Peyer's patch (tissue), 4 donors: ENCODE data around the gene CMKLR1. TPM values are rescaled to one million over a fixed set of nuclear protein-coding genes. Genes with fewer than 3 reads are reported as not detected.

Experiments used
- DNase-seq, 3 donors: peaks; one replicate each; pipeline ENCODE4 v3.0.0-alpha.2; 2017 to 2019
- H3K27ac ChIP-seq, 4 donors: fragments of 200-600 bp; sonication (generic); one replicate each; pipeline ENCODE4 v1.5.1; 2016 to 2019
- H3K27me3 ChIP-seq, 2 donors: fragments of 200-600 bp; sonication (generic); one replicate each; pipeline ENCODE4 v1.5.1; 2019
- H3K36me3 ChIP-seq, 3 donors: fragments of 200-600 bp; sonication (generic); one replicate each; pipeline ENCODE4 v1.5.1; 2016 to 2019
- H3K4me1 ChIP-seq, 4 donors: fragments of 200-600 bp; sonication (generic); one replicate each; pipeline ENCODE4 v1.5.1; 2016 to 2019
- H3K4me3 ChIP-seq, 4 donors: fragments of 200-600 bp; sonication (generic); 1 replicate in 3 of 4; 2 replicates in 1 of 4; pipeline ENCODE4 v1.5.1; 2016 to 2019; ENCODE audit warnings: mild to moderate bottlenecking in 1 of 4
- H3K9me3 ChIP-seq, 4 donors: fragments of 200-600 bp; sonication (generic); one replicate each; pipeline ENCODE4 v1.5.1; 2016 to 2019; ENCODE audit warnings: mild to moderate bottlenecking in 1 of 4
- POLR2A ChIP-seq, 2 donors: fragments of 450-650 bp; IDR thresholded peaks; one replicate each; pipeline ENCODE4 v1.5.1; 2017; ENCODE audit warnings: antibody characterized with exemption in 2 of 2, mild to moderate bottlenecking in 2 of 2, moderate library complexity in 2 of 2
- total RNA-seq, 4 donors: library from RNA; depleted of rRNA; stranded (reverse); fragments of >200 nt; gene quantifications; one replicate each; pipeline ENCODE4 v1.1.0, GENCODE V29; 2016
- TF ChIP-seq, protein P1 (sequence below), 6 experiments: fragments of 450-650 bp in 4 of 6; fragments of 200-600 bp in 2 of 6; sonication (generic) in 1 of 6; IDR thresholded peaks; one replicate each; pipeline ENCODE4 v1.5.1; 2017 to 2019; ENCODE audit warnings: antibody characterized with exemption in 6 of 6, mild to moderate bottlenecking in 3 of 6, moderate library complexity in 1 of 6

The CMKLR1 gene
- total RNA-seq, 4 donors from 2014 or later, result 1.1 to 18.2 (median 4.1) TPM

DNA sequence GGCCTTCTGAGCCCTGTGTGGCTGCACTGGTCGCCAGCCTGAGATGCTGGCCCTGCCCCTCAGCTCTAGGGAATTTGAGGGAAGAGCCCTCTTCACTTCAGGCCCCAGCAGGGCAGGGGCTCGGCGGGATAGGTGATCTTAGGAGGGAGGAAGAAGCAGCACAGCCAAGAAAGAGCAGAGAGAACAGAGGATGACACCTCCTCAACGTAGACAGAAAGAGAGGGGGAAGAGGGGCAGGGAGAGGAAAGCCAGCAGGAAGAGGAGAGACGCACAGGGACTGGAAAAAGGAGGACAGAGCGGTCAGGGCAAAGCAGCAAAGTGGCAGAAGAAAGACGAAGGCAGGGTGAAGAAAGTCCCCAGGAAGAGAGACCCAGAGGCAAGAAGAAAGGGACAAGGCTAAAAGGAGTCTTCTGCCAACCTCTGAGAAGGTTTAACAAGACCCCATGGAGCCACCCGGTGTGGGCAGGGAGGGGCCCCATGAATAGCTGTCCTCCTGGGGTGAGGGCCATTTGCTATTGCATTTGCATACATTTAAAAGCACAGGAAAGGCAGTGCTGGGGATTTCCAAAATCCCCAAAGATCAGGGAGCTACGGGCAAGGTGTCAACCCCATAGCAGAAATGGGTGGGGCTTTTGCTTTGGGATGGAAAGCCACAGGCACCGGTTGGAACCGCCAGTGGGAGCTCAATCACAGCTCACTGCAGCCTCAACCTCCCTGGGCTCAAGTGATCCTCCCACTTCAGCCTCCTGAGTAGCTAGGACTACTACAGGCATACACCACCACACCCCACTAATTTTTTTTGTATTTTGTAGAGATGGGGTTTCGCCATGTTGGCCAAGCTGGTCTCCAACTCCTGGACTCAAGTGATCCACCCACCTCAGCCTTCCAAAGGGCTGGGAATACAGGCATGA, 22.7 kb downstream of the CMKLR1 start:
- Histone ChIP-seq H3K27ac (peak overlapping the region in 2 of 4 donors; percentile 12 to 17), H3K4me3 (no peak overlapping the region), H3K36me3 (no peaks in the 10 kb centered on the region), H3K27me3 (no peaks in the 10 kb centered on the region), H3K4me1 (peaks cover 0 to 6% (median 0%) of the 10 kb centered on the region in 4 donors), H3K9me3 (no peaks in the 10 kb centered on the region)
- no peak for DNase-seq
- no peak for TF ChIP-seq POLR2A (IDR thresholded peaks at IDR 0.05)
- TF ChIP-seq, protein P1, sequence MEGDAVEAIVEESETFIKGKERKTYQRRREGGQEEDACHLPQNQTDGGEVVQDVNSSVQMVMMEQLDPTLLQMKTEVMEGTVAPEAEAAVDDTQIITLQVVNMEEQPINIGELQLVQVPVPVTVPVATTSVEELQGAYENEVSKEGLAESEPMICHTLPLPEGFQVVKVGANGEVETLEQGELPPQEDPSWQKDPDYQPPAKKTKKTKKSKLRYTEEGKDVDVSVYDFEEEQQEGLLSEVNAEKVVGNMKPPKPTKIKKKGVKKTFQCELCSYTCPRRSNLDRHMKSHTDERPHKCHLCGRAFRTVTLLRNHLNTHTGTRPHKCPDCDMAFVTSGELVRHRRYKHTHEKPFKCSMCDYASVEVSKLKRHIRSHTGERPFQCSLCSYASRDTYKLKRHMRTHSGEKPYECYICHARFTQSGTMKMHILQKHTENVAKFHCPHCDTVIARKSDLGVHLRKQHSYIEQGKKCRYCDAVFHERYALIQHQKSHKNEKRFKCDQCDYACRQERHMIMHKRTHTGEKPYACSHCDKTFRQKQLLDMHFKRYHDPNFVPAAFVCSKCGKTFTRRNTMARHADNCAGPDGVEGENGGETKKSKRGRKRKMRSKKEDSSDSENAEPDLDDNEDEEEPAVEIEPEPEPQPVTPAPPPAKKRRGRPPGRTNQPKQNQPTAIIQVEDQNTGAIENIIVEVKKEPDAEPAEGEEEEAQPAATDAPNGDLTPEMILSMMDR (IDR thresholded peaks at IDR 0.05), result no peak

DNA sequence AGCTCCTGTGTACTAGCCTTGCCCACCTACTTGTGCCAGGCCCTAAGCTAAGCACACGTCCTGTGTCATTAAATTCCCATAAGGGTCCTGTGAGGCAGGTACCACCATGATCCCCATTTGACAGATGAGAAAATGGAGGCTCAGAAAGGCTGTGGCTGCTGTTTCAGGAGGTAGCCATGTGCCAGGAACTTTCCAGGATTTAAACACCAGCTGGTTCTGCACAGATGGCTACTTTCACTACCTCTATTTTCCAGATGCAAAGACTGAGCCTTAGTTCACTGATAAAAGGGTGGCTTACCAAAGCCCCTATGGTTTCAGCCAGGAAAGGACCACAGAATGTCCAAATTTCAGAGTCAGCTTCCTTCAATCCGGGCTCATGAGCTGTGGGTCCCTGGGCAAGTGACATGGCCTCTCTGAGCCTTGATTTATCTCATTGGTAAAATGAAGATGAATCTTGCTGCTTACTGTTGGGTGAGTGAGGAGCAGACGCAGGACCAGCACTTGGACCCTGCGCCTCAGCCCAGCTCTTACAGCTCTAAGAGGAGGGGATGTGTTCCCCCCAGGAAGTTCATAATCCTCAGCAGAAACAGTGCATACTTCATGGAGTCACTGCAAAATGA, 23.5 kb downstream of the CMKLR1 start:
- Histone ChIP-seq H3K4me1 (peaks cover 0 to 6% (median 0%) of the 10 kb centered on the region in 4 donors), H3K27ac (peak overlapping the region in 2 of 4 donors; percentile 12 to 17), H3K36me3 (no peaks in the 10 kb centered on the region), H3K4me3 (no peak overlapping the region), H3K9me3 (no peaks in the 10 kb centered on the region), H3K27me3 (no peaks in the 10 kb centered on the region)
- DNase-seq, result no peak
- TF ChIP-seq, protein P1 (IDR thresholded peaks at IDR 0.05), result no peak
- no peak for TF ChIP-seq POLR2A (IDR thresholded peaks at IDR 0.05)

DNA sequence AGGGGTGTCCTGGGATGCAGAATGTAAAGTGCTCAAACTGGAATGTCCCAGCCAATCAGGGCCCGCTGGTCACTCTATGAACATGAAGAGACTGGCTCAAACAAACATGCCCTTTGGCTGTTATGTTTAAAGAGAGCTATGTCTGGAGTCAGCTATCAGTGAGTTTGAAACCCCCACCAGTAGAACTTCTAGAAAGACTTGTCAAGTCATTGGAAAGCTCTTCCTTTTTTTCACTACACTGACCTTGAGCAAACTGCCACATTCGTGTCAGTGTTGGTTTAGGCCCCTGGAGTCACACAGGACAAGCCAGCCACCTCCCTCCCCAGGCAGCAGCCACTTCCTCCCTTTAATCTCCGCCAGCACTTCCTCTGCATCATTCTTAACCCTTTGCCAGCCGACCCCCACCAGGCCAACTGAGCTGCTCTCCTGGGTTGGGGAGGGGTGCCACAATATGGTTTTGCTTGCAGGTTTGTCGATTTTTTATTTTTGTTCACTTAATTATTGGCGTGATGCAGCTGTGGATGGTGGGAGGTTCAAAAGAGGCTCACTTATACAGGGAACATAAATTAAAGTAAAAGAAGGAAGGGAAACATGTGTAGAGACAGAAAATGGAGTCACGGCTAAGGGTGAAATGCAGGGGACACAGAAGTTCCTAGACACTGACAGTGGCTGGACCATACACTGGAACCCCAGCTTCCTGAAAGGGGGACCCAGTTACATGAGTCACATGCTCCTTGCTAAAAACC, 25.3 kb downstream of the CMKLR1 start:
- Histone ChIP-seq H3K27ac (peak overlapping the region in 3 of 4 donors; percentile 13 to 63 (median 32)), H3K9me3 (no peaks in the 10 kb centered on the region), H3K36me3 (no peaks in the 10 kb centered on the region), H3K4me3 (no peak overlapping the region), H3K27me3 (no peaks in the 10 kb centered on the region), H3K4me1 (peaks cover 0 to 6% (median 0%) of the 10 kb centered on the region in 4 donors)
- DNase-seq, result peak in 1 of 3 donors; percentile 56
- TF ChIP-seq, protein P1 (IDR thresholded peaks at IDR 0.05), result no peak
- no peak for TF ChIP-seq POLR2A (IDR thresholded peaks at IDR 0.05)

DNA sequence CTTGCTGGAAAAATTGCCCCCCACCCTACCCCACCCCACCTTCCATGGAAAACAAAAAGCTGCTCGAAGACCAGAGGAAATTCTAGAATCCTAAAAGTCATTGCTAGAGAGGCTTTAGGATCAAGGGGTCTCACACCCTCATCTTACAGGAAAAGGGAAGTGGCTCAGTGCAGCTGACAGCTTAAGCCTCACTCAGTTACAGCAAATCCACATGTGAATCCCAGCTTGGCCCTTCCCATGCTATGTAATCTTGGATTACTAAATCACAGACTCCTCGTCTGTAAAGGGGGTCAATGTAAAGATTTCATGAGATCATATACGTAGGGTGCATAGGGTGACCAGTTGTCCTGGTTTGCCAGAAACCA, 25.9 kb downstream of the CMKLR1 start:
- DNase-seq, result no peak
- peak overlapping the region in 3 of 4 donors; percentile 13 to 63 (median 32) for H3K27ac ChIP-seq
- no peaks in the 10 kb centered on the region for H3K36me3 ChIP-seq
- TF ChIP-seq, protein P1 (IDR thresholded peaks at IDR 0.05), result no peak
- no peak for TF ChIP-seq POLR2A (IDR thresholded peaks at IDR 0.05)
- H3K4me3 ChIP-seq, result no peak overlapping the region
- no peaks in the 10 kb centered on the region for H3K27me3 ChIP-seq
- H3K4me1 ChIP-seq, result peaks cover 0 to 6% (median 0%) of the 10 kb centered on the region in 4 donors
- H3K9me3 ChIP-seq, result no peaks in the 10 kb centered on the region

DNA sequence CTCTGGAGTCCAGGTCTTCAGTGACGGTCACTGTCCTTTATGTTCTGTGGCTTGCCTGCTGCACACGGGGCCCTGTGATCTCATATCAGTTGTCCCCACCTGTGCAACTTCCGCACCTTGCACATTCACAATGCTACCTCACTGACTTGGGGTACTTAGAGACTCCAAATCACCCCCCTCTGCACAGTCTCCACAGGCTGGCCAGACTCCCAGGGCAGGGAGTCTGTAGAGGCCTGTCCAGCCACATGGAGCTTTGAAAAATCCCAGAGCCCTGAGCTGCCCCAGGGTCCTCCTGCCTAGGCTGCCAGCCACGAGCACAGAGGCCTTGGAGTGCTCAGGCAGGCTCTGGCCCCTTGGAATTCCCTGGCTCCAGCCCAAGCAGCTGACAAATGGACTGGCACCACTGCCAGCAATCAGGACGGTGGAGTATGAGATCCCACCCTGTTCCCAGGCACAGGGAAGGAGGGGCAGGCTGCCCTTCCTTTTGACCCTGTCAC, 26.4 kb downstream of the CMKLR1 start:
- no peak for DNase-seq
- Histone ChIP-seq H3K27me3 (no peaks in the 10 kb centered on the region), H3K36me3 (no peaks in the 10 kb centered on the region), H3K4me1 (peaks cover 0 to 6% (median 0%) of the 10 kb centered on the region in 4 donors), H3K9me3 (no peaks in the 10 kb centered on the region), H3K4me3 (no peak overlapping the region), H3K27ac (peak overlapping the region in 3 of 4 donors; percentile 13 to 63 (median 32))
- no peak for TF ChIP-seq POLR2A (IDR thresholded peaks at IDR 0.05)
- TF ChIP-seq, protein P1 (IDR thresholded peaks at IDR 0.05), result no peak
